H1 (cell line): ENCODE measurements around the gene GPC6. TPM values are rescaled to one million over a fixed set of nuclear protein-coding genes. Genes with fewer than 3 reads are reported as not detected.
A peak's percentile ranks its signal among the peaks of the same experiment; 100 is the strongest.

Source experiments
- ATF2 ChIP-seq: IDR thresholded peaks from 2 replicates; pipeline ENCODE4 v1.6.1; 2012; ENCODE audit warnings: low read length, inconsistent platforms
- BRCA1 ChIP-seq: IDR thresholded peaks from 2 replicates; pipeline ENCODE4 v1.6.1; 2012; ENCODE audit warnings: low read depth, low read length, improper control_type of control experiment
- CEBPB ChIP-seq: IDR thresholded peaks from 2 replicates; pipeline ENCODE4 v1.6.1; 2012; ENCODE audit warnings: low read depth, low read length
- KDM5A ChIP-seq: fragments of 200-600 bp; IDR thresholded peaks from 2 replicates; pipeline ENCODE4 v1.7.1; 2012; ENCODE audit warnings: mild to moderate bottlenecking, low read length, inconsistent platforms, mixed read lengths
- NANOG ChIP-seq: IDR thresholded peaks from 2 replicates; pipeline ENCODE4 v1.6.1; 2011; ENCODE audit warnings: low read length, low read depth, mild to moderate bottlenecking, inconsistent platforms; ENCODE audit not compliant: insufficient read depth, poor library complexity, severe bottlenecking
- SAP30 ChIP-seq: fragments of 300-600 bp; sonication (generic); IDR thresholded peaks from 2 replicates; pipeline ENCODE4 v1.7.1; 2012; ENCODE audit warnings: low read length, moderate library complexity, mild to moderate bottlenecking, inconsistent platforms; ENCODE audit not compliant: insufficient read depth, insufficient replicate concordance
- SP1 ChIP-seq: IDR thresholded peaks from 2 replicates; pipeline ENCODE4 v1.6.1; 2011; ENCODE audit warnings: low read depth, low read length
- SRF ChIP-seq: IDR thresholded peaks from 2 replicates; pipeline ENCODE4 v1.6.1; 2011; ENCODE audit warnings: mild to moderate bottlenecking, low read depth, low read length, moderate library complexity
- TAF1 ChIP-seq: IDR thresholded peaks from 2 replicates; pipeline ENCODE4 v1.6.1; 2011; ENCODE audit warnings: mild to moderate bottlenecking, low read depth, low read length
- polyA plus RNA-seq, 7 experiments: library from polyadenylated mRNA; depleted of rRNA in 3 of 7; stranded (reverse) in 5 of 7; unstranded in 2 of 7; fragments of >200 nt in 5 of 7; fragments of 200-250 nt in 2 of 7; gene quantifications; 1 replicate in 5 of 7; 2 replicates in 1 of 7; 4 replicates in 1 of 7; pipeline versions ENCODE4 v1.2.1 to v1.2.3, GENCODE V29; 2011 to 2013; ENCODE audit warnings: missing spikeins in 2 of 7, mixed read lengths in 2 of 7
- total RNA-seq: library from RNA; stranded (reverse); fragmentation: NEBNext Ultra II Directional; extraction: Animal tissue kit (Norgen Biotek cat#: 25700); gene quantifications from 2 replicates; pipeline ENCODE4 v1.2.1, GENCODE V29; 2021

Gene GPC6
- total and polyA plus RNA-seq, 2 of the 8 experiments (the other 6 are each of a cell fraction or from before 2014, with no cell fraction given): 5.4 to 12.0 TPM

- TF ChIP-seq CEBPB (peak; percentile 76), SRF (no peak), SP1 (0 out of 2 replicates have a peak, but pooled peaks have one; percentile 49), NANOG (peak; percentile 39), BRCA1 (no peak), ATF2 (0 out of 2 replicates have a peak, but pooled peaks have one; percentile 45), TAF1 (no peak), SAP30 (no peak), KDM5A (no peak)
These were observed 2.1 kb upstream of the GPC6 start (continued) for GRCh38 chr13:93224535-93224934.
